ENCODE measurements around the gene HOXD12.

The HOXD12 gene, protein sequence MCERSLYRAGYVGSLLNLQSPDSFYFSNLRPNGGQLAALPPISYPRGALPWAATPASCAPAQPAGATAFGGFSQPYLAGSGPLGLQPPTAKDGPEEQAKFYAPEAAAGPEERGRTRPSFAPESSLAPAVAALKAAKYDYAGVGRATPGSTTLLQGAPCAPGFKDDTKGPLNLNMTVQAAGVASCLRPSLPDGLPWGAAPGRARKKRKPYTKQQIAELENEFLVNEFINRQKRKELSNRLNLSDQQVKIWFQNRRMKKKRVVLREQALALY

GRCh38 chr2:176099728-176100546, at the start of gene HOXD12:
HOXD12 (plus strand) TSS chr2:176099795; CDS start chr2:176099802, 7 bp downstream.
- no peak for DNase-seq (ENCODE audit: low read depth)

- no peak for DNase-seq (ENCODE audit: low read depth)
Observed at GRCh38 chr2:176056406-176056805, 43.2 kb upstream of the HOXD12 start.

DNA sequence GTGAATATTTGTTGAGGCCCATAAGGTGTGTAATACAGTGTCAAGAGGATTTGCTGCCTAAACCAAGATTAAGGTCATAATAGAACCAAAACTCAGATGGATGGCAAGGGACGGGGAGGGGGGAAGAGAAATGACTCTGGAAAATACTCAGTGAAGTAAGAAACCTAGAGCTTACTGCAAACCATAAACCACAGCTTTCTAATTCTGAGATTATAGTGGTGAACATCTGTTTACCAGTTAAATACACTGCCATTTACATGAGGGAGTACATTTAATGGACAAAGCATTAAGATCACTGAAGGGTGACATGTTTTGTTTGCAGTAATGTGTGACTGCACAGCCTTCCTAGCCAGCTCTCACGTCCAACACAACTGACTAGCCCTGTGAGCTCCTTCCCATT, 35.6 kb upstream of the HOXD12 start:
- no peak for DNase-seq (ENCODE audit: low read depth)

GRCh38 chr2:176066645-176067588, 32.7 kb upstream of the HOXD12 start:
- no peak for DNase-seq (ENCODE audit: low read depth)

DNA sequence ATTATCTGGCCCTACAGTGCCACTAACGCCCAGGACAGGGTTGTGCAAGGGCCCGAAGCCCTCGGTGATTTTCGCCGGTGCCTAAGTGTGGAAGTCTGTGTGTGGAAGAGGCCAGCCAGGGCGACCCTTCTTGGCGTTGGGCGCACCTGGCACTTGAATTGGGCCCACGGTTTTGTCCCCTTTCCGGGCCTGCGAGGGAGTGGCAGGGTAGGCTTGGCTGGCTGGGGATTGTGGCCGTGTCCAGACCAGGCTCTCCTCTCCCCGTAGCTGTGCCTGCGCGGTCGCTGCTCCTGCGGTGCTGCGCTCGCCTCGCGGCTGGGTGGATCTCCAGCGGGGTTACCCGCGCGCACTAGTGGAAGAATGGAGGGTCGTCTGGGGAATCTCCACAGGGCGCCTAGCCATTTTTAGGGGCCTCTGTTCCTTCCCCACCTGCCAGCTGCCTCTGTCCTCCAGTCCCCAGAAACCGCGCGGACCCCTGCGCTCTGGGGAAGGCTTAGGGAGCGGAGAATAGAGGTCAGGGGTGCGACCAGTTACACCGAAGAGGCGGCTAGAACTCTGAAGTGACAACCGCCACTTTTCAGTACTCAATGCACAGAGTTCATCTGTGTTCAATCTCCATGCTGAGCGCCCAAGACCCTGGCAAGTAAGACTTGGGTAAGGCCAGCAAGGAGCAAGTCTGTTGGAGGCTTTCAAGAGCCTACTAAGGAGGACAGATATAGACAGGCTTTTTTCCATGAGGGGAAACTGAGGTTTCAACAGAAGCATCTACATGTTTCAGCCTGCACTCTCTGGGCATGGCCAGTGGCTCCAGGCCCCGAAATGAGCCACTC, 31.8 kb upstream of the HOXD12 start:
- no peak for DNase-seq (ENCODE audit: low read depth)

DNA sequence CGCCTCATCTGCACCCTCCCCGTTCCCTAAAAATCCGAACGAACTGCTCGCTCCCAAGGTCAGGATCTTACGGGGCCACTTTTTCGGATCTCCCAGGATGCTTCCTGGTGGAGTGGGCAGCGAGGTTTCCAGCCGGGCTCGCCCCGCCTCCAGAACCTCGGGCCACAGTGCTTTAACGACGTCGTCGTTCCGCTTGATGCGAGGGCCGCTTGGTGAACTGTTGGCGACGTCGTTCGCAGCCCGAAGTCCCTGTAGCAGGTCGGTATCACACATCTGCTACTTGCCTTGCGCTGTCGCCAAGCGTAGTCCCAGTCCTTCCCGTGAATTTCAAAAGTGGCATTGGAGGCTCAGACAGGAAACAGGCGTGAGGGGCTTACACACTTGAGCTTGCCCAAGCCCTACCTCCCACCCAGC, 31.2 kb upstream of the HOXD12 start:
- DNase-seq (ENCODE audit: low read depth), result no peak

DNA sequence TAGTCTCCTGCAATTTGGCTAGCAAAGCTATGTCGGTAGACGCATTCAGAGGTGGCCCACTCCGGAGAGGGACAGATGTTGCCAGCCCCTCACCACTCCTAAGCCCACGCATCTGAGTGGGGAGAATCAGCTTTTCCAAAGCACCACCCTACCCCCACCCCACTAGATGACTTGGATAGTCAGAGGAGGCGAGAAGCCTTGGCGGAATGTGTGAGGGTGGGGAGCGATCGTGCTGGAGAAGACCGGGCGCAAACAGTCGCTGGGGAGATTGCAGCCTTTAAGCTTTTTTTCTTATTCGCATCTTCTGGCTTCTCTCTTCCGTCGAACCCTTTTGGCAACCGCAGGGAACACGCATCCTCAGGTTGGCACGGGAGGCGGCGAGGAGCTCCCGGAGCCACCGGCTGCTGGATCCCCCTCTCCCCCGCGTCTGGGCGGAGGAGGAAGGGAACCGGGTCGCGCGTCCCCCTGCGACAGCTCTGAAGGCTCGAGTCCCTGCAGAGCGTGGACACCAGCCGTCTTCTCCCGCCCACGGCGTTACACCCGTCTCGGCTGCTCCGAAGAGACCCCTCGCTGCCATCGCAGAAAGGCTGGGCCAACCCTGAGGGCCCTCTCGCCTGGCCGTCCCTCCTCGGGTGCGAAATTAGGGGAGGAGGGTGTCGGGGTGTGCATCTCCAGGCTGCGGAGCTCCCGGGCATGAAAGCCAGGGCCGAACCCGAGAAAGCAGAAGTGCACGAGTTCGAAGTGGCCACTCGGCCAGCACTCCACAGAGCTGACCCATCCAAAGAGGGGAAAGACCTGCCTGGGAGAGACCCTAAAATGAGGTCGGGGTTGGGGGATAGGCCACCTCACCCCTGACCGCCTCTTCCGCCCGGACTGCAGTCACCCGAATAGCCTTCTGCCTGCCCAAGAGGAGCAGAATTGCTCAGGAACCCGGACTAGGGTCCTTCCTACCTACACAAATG, 28.0 kb upstream of the HOXD12 start:
- no peak for DNase-seq (ENCODE audit: low read depth)

DNA sequence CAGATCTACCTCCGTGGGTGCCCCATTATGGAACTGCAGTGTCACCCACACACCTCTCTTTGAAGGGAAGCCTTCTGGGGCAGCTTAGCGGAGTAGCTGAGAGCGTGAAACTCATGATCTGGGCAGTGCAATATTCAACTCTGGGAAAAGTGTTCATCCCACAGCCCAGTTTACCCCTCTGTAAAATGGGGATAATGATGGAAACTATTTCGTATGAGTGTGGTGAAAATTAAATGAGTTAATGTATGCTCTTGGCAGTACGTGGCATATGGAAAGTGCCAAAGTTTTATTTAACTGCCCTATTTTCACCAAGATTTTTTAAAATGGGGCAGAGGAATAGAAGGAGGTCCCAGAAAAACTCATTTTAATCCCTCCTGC, 27.3 kb upstream of the HOXD12 start:
- no peak for DNase-seq (ENCODE audit: low read depth)

GRCh38 chr2:176072951-176073904, 26.4 kb upstream of the HOXD12 start:
- DNase-seq (ENCODE audit: low read depth), result no peak

DNA sequence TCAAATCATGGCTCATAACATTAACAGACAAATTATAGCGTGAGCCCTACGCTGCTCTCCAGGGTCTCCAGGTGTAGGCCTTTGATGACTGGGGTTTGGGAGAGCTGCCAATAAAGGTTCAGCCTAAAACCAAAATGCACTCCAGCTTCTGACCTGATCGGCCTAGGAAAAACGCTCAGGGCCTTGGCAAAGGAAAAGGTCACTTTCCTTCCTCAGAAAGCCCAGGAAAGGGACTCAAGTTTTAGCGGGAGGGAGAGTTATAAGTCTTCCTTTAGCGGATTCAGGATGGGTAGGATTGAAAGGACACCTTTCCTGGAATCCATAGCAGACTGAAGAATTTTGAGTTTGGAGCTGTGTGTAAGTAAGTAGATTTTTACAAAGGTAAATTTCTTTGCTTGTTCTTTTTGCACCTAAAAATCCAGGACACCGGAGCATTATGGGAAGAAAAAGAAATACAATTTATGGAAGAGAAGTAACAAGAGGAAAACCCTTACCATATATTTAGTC, 24.6 kb upstream of the HOXD12 start:
- no peak for DNase-seq (ENCODE audit: low read depth)

DNA sequence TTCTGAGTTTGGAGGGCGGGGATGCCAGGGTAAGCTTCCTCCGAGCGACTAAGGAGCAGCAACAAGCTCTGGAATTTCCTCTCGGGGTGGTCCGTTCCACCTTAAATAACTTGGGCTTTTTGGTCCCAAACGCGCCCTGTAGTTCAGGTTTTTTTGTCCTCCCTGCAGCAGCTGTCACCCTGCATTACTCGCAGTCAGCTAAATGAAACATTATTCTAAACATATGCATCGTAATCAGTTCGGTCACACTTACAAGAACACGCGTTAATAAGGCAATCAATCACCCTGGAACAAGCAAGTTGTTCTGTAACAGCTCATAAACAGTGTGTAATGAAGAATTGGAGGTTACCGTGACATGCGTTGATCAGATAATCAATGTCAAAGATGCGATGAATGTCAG, 24.1 kb upstream of the HOXD12 start:
- no peak for DNase-seq (ENCODE audit: low read depth)

DNA sequence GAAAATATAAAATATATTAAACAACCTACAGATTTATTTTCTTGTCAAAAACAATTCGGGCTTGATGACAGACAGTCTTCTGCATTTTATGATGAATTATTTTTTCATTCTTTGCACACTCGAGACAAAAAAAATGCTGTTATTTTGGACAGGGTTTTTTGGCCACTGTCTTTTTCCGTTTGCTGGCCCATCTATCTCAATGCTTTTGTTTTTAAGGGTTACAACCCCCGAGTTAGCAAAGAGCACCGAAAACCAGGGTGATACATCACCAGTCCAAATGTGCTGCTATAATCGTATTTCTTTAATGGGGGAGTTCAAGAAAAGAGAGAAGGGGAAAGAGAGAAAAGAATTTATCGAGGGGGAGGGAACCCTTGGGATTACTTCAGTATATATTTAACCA, 23.5 kb upstream of the HOXD12 start:
- DNase-seq (ENCODE audit: low read depth), result no peak

DNA sequence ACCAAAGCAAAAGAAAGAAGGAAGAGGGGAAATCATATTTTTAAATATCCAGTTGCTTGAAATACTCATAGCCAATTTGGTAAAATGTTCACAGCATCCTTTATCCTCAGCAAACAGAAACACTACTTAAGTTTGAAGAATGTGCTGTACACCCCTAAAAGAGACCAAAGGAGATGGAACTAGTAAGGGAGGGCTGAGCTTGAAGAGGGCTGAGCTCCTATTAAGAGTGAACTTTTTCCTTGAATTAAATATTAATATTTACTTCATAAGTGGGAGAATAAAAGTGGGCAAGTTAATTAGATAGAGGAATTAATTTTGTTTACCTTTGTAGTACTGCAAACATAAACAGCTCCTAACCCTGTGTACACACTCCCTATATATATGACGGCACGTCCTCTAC, 22.8 kb upstream of the HOXD12 start:
- DNase-seq (ENCODE audit: low read depth), result no peak

GRCh38 chr2:176078541-176079284, 20.9 kb upstream of the HOXD12 start:
- no peak for DNase-seq (ENCODE audit: low read depth)

GRCh38 chr2:176079285-176079830, 20.2 kb upstream of the HOXD12 start:
- no peak for DNase-seq (ENCODE audit: low read depth)

DNA sequence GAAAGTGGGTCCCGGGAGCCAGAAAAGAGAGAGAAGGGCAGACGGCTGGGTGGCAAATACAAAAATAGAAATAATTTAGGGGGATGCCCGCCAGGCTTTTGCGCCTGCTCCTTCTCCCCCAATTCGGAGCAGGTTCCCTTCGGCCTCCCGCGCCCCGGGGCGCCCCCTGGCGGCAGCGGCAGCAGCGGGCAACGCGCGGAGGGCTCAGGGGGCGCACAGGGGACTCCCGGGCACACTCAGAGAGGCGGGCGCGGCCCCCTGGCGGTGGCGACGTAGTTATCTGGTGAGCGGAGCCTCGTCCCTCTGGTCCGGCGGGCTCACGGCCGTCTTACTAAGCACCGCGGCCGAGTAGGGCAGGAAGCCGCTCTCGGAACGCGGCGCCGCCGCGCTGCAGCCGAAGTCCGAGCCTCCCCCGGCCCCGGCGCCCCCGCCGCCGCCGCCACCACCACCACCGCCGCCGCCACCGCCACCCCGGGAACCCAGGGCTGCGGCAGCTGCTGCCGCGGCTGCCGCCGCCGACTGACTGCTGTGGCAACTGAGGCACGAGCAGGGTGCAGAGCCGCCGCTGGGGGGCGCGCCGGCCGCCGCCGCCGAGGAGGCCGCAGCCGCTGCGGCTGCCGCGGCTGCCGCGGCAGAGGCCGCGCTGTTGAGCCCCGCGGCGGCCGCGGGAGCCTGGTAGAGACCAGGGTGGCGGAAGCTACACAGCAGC, 19.6 kb upstream of the HOXD12 start:
- no peak for DNase-seq (ENCODE audit: low read depth)

Measured in stimulated activated CD8-positive, alpha-beta memory T cell treated with anti-CD3 and anti-CD28 coated beads, Interleukin-12 subunit alpha, Interleukin-12 subunit beta, amount 100 ng/mL, for 1 hour (primary cell).